Stimulated activated CD8-positive, alpha-beta memory T cell treated with anti-CD3 and anti-CD28 coated beads, Interleukin-12 subunit alpha, Interleukin-12 subunit beta, amount 100 ng/mL, for 4 hours (primary cell): ENCODE measurements around the gene MLH3.

Source experiments
- DNase-seq: peaks from one replicate; pipeline ENCODE4 v3.0.0-alpha.2; 2020; ENCODE audit warnings: low read depth

Gene MLH3

DNA sequence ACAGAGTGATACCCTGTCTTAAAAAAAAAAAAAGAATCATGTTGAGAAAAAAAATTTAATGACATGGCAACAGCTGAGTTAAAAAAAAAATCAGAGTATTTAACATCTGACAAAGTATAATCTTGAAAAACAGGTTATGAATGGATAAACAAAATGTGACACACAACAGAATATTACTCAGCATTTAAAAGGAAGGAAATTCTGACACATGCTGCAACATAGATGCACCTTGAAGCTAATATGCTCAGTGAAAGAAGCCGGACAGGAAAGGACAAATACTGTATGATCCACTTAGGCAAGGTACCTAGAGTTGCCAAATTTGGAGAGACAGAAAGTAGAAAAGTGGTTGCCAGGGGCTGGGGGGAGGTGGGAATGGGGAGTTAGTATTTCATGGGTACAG is 67.9 kb downstream of the MLH3 start:
- no peak for DNase-seq

DNA sequence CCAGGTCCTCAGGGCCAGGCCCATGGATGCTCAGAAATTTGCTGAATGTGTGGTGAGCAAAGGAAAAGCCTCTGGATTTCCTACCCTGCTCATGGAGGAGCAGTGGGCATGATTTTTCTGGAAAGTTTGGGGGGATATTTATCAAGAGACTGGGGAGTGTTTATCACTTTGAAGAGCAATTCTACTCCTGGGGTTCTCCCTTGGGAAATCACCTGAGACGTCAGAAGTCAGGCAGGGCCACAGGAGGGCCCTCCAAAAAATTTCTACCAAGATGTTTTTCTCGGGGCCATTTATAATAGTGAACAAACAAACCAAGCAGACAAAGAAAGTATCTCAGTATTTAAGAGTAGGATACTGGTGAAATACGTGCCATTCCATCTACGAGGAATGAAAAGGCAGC is 68.6 kb downstream of the MLH3 start:
- DNase-seq: no peak

- no peak for DNase-seq
Observed at GRCh38 chr14:74981833-74982232, 69.4 kb downstream of the MLH3 start.

GRCh38 chr14:74981462-74981782 is 69.8 kb downstream of the MLH3 start:
- no peak for DNase-seq

DNA sequence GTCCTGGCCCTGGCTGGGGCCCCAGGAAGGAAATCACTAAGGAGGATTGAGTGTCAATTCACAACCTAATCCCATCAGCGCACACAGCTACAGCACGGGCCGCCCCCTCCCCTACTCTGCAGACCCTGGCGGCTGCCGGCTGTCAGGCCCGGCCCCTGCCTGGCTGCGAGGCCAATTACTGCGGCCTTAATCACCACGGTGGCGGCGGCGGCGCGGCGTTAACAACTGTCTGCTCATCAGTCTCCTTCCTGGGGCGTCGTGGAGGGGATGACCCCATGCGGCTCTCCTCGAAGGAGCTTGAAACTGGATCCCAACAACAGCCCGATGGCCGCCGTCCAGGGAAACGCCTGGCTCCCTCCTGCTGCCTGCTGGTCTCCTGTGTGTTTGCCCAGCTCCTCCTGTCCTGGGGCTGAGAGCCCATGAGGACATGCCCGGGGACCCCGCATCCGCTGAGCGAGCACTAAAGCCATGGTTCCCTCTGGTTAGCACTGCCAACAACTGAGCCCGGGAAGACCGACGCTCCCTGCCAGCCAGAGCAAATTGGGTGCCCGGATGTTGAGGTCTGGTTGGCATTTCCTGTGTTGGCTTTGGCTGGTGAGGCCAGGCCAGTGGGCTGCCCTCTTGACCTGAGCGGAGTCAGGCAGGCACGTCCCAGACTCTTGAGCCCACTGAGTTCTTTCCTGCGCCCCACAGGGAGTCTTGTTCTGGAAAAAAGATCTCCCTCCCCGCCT is 70.4 kb downstream of the MLH3 start:
- DNase-seq: no peak

DNA sequence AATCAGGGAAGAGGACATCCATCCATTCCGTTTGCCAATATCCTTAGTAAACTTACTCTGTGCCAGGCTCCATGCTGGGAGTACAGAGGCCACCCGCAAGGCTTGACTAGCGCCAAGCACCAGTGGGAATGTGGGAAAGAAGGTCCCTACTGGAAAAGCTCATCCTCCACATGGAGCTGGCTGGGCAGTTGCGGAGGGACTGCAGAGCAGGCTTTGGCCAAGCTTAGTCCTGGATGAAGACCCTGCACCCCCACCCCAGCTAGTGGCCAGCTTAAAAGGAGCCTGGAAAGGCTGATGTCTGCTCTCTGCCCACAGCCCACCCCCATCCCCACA is 70.9 kb downstream of the MLH3 start:
- no peak for DNase-seq

DNA sequence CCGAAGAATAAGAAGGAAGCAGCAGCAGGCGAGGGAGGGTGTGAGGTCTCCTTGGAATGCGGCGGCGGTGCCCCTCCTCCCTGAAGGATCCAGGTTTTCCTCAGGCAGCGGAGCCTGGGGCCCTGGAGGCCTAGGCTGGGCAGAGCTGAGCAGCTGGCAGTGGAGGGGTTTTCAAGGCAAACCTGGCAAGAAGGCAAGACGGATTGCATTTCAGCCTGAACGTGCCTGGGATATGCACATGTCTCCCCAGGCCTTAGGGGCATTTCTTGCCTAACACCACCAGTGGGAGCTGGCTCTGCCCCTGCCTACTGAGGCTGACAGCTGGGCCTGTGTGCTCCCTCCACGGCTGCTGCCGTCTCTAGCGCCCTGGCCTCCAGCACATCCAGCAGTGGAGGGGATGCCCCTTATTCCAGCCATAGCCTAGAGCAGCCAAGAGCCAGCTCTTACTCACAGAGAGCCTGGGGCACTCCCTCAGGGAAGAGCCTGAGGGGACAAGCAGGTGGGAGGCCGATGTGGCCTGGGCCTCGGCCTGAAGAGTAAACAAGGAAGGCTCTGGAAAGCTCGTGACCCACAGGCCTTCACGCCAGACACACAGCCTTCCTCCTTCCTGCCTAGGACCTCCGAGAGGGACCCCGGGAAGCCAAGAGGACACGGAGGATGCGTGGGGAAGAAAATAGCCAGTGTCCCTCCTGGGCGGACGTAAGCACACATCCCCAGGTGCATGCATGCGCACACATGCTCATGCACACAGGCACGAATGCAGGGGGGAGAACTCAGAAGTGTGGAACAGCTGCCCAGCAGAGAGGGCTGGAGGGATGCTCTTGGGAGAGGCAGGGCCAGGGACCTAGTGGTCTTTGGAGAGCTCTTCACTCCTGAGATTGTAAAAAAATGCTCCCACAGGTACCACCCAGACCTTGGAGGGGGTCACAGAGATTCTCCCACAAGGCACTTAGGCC is 71.5 kb downstream of the MLH3 start:
- DNase-seq: no peak

GRCh38 chr14:74979029-74979428 is 72.2 kb downstream of the MLH3 start:
- no peak for DNase-seq

GRCh38 chr14:74978416-74978947 is 72.8 kb downstream of the MLH3 start:
- no peak for DNase-seq

- no peak for DNase-seq
Observed at GRCh38 chr14:74977901-74978385, 73.3 kb downstream of the MLH3 start.

DNA sequence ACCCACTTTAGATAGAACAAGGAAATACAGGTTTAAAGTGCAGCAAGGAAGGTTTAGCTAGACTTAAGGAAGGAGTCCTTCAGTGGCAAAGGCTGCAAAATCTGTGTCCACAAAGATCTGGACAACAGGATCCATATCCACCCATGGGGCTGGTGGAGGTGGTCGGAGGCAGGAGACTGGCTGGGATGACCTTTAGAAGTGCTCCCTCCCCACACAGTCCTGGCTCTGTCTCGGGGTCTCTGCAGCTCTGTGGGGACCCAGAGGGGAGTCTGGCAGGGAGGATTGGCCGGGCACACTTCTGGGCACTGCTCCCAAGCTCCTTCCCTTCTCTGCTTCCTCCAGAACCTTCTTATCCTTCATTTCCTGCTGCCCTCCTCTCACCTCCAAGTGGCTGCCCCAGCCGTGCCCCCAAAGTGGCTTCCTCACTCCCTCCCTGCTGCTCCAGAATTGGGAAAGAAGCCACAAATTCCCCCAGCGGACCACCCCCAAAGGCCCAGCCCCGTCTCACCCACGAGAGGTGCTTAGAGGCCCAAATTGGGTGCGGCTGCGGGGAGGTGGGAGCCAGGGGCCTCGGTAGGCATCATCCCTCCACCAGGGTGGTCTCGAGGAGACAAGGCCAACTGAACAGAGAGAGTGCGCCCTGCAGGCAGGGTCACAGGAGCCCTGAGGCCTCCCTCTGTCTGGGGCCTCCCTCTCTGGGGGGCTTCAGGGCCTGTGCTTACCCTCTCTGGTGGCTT is 73.9 kb downstream of the MLH3 start:
- DNase-seq: no peak

DNA sequence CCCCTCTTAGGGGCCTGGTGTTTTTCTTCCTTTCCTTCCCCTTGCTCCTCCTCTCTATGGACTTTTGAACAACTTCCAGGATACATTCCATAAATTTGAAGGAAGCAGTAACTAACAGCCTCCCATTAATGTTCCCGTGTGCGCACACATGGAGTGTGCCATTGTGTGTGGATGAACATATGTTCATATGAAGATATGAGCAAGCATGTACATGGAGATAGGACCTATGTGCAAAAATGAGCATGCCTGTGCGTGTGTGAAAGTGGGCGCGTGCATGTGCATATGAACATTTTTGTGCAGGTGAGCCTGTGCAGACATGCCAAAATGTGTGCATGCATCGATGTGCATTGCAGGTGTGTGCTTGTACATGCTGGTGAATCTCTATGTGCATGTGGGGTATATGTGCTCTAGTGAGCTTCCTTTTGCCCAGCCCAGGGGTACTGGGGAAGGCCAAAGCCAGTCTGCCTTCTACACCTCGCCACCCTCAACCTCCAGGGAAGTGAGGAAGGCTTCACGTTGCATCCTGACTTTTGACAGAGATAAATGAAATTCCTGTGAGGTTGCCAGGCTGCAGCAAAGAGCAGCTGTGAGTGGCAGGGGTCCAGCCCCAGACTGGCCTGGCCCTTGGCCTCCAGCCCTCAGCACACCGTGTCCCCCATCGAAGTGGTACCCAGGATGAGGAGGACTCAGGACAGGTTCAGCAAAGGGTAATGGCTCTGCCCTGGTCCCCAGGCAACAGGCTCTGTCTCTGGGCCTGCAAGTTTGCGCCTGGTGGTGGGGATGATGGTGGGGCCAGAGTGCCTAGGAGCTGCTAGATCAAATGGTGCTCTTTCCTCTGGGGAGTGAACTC is 74.8 kb downstream of the MLH3 start:
- no peak for DNase-seq

DNA sequence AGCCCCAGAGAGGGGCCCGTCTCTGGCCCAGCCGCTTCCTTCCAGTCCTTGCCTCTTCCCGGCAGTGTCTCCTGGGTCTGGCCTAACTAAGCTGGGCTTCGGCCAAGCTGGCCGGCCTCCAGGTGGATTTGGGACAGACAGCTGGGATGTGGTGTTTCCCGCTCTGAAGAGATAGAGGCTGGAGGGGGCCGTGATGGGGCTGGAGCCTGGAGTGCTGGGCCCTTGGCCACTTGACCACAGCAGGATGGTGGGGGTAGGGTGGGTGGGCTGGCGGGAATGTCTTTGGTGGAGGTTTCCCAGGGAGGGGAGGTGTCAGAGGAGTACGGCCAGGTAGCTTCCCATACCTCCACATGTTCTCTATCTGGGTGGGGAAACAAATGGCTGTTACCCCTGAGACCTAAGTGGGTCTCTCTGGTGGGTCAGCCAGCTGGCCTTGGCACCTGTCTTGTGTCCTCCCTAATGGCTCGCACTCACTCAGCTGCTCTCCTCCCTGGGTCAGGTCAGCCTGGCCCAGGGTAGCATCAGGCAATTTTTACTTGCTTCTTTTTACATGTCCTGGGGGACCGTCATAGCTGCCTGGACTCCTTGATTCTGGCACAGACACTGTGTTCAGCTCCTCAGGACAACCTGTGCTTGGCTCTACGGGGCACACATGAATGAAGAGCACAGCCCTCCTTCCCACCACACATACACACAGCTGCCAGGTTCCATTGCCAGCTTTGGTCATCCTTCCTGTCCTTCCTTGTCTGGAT is 76.0 kb downstream of the MLH3 start:
- DNase-seq: no peak

- no peak for DNase-seq
Observed at GRCh38 chr14:74974364-74975058, 76.8 kb downstream of the MLH3 start.

GRCh38 chr14:74973905-74974363 is 77.3 kb downstream of the MLH3 start:
- no peak for DNase-seq

GRCh38 chr14:74973003-74973653 is 78.1 kb downstream of the MLH3 start:
- no peak for DNase-seq

DNA sequence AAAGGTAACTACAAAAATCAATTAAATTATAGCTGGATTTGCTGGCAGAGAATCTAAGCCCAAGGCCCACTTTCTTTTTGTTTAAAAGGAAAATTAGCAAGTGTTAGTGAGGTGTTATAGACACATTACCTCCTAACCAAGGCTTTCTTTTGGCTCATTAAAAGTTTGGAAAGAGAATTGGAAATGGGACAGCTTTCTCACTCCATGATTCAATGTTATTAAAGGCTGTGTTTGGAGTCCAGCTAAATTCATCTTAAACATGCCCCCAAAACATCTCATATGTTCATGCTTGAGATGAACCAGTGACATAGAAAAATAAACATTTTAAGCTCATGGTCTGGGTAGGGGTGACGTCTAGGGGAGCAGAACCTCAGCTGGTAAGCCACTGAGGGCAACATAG is 82.5 kb downstream of the MLH3 start:
- DNase-seq: no peak

GRCh38 chr14:74965486-74966153 is 85.6 kb downstream of the MLH3 start:
- DNase-seq: no peak
